Measurements from ENCODE around the gene OBP2A. TPM values are rescaled to one million over a fixed set of nuclear protein-coding genes. Genes with fewer than 3 reads are reported as not detected.

OBP2A gene
- total and polyA plus RNA-seq, 10 of the 15 experiments (the other 5 are each of a cell fraction or from before 2014, with no cell fraction given), result not detected

DNA sequence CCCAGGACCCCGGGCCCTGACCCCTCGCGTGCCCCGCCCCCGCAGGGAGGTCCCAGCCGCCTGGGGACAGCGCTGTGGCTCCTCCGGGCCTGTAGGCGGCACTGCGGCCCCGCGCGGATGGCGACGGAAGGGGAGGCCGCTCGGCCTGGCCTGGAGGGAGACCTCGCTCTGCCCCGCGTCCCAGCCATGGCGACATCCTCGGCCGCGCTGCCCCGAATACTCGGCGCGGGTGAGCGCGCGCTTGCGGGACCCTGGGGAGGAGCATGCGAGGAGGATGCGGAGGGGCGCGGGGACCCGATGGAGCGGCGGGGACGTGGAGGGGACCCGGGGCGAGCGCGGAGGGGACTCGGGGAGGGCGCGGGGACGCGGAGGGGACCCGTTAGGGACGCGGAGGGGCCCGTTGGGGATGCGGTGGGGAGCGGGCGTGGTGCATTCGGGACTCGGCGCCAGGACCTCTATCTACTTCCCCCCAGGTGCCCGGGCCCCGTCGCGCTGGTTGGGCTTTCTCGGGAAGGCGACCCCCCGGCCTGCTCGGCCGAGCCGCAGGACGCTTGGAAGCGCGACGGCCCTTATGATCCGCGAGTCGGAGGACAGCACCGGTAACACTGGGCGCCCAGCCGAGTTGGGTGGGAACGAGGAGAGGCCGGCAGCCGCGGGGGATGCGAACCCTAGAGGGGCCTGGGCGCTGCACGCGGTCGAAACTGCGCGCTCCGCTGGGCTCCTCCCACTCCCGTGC is 45.2 kb upstream of the OBP2A start, which contains the start of gene MRPS2 (continued):
- TF ChIP-seq, protein P1, sequence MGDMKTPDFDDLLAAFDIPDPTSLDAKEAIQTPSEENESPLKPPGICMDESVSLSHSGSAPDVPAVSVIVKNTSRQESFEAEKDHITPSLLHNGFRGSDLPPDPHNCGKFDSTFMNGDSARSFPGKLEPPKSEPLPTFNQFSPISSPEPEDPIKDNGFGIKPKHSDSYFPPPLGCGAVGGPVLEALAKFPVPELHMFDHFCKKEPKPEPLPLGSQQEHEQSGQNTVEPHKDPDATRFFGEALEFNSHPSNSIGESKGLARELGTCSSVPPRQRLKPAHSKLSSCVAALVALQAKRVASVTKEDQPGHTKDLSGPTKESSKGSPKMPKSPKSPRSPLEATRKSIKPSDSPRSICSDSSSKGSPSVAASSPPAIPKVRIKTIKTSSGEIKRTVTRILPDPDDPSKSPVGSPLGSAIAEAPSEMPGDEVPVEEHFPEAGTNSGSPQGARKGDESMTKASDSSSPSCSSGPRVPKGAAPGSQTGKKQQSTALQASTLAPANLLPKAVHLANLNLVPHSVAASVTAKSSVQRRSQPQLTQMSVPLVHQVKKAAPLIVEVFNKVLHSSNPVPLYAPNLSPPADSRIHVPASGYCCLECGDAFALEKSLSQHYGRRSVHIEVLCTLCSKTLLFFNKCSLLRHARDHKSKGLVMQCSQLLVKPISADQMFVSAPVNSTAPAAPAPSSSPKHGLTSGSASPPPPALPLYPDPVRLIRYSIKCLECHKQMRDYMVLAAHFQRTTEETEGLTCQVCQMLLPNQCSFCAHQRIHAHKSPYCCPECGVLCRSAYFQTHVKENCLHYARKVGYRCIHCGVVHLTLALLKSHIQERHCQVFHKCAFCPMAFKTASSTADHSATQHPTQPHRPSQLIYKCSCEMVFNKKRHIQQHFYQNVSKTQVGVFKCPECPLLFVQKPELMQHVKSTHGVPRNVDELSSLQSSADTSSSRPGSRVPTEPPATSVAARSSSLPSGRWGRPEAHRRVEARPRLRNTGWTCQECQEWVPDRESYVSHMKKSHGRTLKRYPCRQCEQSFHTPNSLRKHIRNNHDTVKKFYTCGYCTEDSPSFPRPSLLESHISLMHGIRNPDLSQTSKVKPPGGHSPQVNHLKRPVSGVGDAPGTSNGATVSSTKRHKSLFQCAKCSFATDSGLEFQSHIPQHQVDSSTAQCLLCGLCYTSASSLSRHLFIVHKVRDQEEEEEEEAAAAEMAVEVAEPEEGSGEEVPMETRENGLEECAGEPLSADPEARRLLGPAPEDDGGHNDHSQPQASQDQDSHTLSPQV (IDR thresholded peaks at IDR 0.05), result no peak
- TF ChIP-seq JUND (IDR thresholded peaks at IDR 0.05; ENCODE audit: low read depth, low read length) (0 out of 2 replicates have a peak, but pooled peaks have one; percentile 25), POLR2AphosphoS5 (IDR thresholded peaks at IDR 0.05; ENCODE audit: low read length) (peak; percentile 70), GATAD2B (conservative IDR thresholded peaks at IDR 0.05; ENCODE audit: low read depth) (peak; percentile 43), CEBPB (IDR thresholded peaks at IDR 0.05; ENCODE audit: borderline replicate concordance in 1 of 2, low read depth in 2 of 2, low read length in 2 of 2) (no peak), TCF12 (IDR thresholded peaks at IDR 0.05; ENCODE audit: low read depth, low read length) (peak; percentile 44; the same call in 1 of the 2 replicates), SUZ12 (IDR thresholded peaks at IDR 0.05; ENCODE audit: unreplicated experiment) (no peak), FOXM1 (IDR thresholded peaks at IDR 0.05; ENCODE audit: low read depth, low read length) (no peak), IKZF2 (IDR thresholded peaks at IDR 0.05) (no peak), SMARCA5 (IDR thresholded peaks at IDR 0.05) (peak; percentile 97), LARP7 (IDR thresholded peaks at IDR 0.05) (peak; percentile 58; the same call in 1 of the 2 replicates), RUNX3 (IDR thresholded peaks at IDR 0.05; ENCODE audit: low read length) (peak; percentile 67), RELA (IDR thresholded peaks at IDR 0.05; ENCODE audit: borderline replicate concordance, partially characterized antibody) (no peak), MTA2 (IDR thresholded peaks at IDR 0.05; ENCODE audit: low read depth) (no peak), NFIC (IDR thresholded peaks at IDR 0.05; ENCODE audit: low read depth, low read length) (no peak), CBX3 (IDR thresholded peaks at IDR 0.05; ENCODE audit: borderline replicate concordance, low read depth) (no peak), HDAC2 (IDR thresholded peaks at IDR 0.05) (no peak), BHLHE40 (IDR thresholded peaks at IDR 0.05; ENCODE audit: borderline replicate concordance in 1 of 2, low read depth in 2 of 2, low read length in 1 of 2) (peak; percentile 96 to 98), YBX1 (IDR thresholded peaks at IDR 0.05) (no peak), TCF3 (IDR thresholded peaks at IDR 0.05; ENCODE audit: borderline replicate concordance, insufficient read depth, low read depth, low read length) (0 out of 2 replicates have a peak, but pooled peaks have one; percentile 5), IRF3 (IDR thresholded peaks at IDR 0.05) (no peak), RB1 (IDR thresholded peaks at IDR 0.05; ENCODE audit: borderline replicate concordance) (peak; percentile 62; the same call in 1 of the 2 replicates), NR2F1 (conservative IDR thresholded peaks at IDR 0.05) (peak; percentile 92), MAX (IDR thresholded peaks at IDR 0.05; ENCODE audit: low read depth, low read length) (peak; percentile 58; the same call in 1 of the 2 replicates), YY1 (IDR thresholded peaks at IDR 0.05; ENCODE audit: low read depth, low read length) (peak; percentile 95)
- TF ChIP-seq, protein P2, sequence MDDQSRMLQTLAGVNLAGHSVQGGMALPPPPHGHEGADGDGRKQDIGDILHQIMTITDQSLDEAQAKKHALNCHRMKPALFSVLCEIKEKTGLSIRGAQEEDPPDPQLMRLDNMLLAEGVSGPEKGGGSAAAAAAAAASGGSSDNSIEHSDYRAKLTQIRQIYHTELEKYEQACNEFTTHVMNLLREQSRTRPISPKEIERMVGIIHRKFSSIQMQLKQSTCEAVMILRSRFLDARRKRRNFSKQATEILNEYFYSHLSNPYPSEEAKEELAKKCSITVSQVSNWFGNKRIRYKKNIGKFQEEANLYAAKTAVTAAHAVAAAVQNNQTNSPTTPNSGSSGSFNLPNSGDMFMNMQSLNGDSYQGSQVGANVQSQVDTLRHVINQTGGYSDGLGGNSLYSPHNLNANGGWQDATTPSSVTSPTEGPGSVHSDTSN (IDR thresholded peaks at IDR 0.05; ENCODE audit: insufficient replicate concordance, low read depth, low read length), result no peak

Data from GM12878 (cell line).